HL-60 (cell line): Measurements from ENCODE around the gene CSRNP3.

Experiments used
- DNase-seq, 2 experiments: peaks; one replicate each; pipeline ENCODE4 v3.0.0-alpha.2; 2010 to 2020; ENCODE audit warnings: low read depth in 1 of 2, low spot score in 1 of 2
- H3K27ac ChIP-seq: fragments of 250-450 bp; sonication (Bioruptor Pico); replicated peaks from 2 replicates; pipeline ENCODE4 v1.5.1; 2020; ENCODE audit warnings: mild to moderate bottlenecking, moderate library complexity
- H3K27me3 ChIP-seq: fragments of 250-450 bp; sonication (Bioruptor Pico); 2 replicates; pipeline ENCODE4 v1.5.1; 2021; ENCODE audit warnings: mild to moderate bottlenecking, moderate library complexity; ENCODE audit not compliant: insufficient read depth, poor library complexity, severe bottlenecking
- H3K4me3 ChIP-seq: replicated peaks from 2 replicates; pipeline ENCODE4 v1.5.1; 2011; ENCODE audit warnings: mild to moderate bottlenecking, control low read depth, low read length; ENCODE audit not compliant: insufficient read depth
- GABPA ChIP-seq: IDR thresholded peaks from 2 replicates; pipeline ENCODE4 v1.6.1; 2012; ENCODE audit warnings: low read depth
- POLR2AphosphoS5 ChIP-seq: IDR thresholded peaks from 2 replicates; pipeline ENCODE4 v1.6.1; 2012; ENCODE audit warnings: low read depth
- SPI1 ChIP-seq: IDR thresholded peaks from 2 replicates; pipeline ENCODE4 v1.6.1; 2012; ENCODE audit warnings: low read depth, mild to moderate bottlenecking, borderline replicate concordance
- TF ChIP-seq, protein P1 (sequence below): IDR thresholded peaks from 2 replicates; pipeline ENCODE4 v1.6.1; 2012; ENCODE audit warnings: low read depth; ENCODE audit not compliant: insufficient replicate concordance
- TF ChIP-seq, protein P2 (sequence below): IDR thresholded peaks from one replicate; pipeline ENCODE4 v1.5.1; 2011; ENCODE audit warnings: low read length, control low read depth, inconsistent platforms; ENCODE audit not compliant: insufficient read depth

CSRNP3 gene

DNA sequence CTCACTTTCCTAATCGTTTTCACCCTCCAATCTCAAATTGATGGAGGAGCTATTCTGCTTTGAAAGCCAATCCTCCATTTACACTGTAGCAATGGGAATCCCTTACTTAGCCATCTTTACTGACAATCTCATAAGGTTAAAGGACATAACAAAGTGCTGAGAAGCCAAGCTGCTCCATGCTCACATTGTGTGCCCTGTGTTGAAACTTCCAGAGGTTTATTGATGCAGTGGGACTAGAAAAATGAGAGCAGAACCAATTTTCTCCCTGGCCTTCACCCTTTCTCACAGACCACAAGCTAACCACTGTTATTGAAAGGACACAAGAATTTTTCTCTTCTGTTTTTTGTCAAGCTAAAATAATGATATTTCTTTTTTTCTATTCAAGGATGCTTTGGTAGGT, 63.8 kb downstream of the CSRNP3 start:
- TF ChIP-seq, protein P1, sequence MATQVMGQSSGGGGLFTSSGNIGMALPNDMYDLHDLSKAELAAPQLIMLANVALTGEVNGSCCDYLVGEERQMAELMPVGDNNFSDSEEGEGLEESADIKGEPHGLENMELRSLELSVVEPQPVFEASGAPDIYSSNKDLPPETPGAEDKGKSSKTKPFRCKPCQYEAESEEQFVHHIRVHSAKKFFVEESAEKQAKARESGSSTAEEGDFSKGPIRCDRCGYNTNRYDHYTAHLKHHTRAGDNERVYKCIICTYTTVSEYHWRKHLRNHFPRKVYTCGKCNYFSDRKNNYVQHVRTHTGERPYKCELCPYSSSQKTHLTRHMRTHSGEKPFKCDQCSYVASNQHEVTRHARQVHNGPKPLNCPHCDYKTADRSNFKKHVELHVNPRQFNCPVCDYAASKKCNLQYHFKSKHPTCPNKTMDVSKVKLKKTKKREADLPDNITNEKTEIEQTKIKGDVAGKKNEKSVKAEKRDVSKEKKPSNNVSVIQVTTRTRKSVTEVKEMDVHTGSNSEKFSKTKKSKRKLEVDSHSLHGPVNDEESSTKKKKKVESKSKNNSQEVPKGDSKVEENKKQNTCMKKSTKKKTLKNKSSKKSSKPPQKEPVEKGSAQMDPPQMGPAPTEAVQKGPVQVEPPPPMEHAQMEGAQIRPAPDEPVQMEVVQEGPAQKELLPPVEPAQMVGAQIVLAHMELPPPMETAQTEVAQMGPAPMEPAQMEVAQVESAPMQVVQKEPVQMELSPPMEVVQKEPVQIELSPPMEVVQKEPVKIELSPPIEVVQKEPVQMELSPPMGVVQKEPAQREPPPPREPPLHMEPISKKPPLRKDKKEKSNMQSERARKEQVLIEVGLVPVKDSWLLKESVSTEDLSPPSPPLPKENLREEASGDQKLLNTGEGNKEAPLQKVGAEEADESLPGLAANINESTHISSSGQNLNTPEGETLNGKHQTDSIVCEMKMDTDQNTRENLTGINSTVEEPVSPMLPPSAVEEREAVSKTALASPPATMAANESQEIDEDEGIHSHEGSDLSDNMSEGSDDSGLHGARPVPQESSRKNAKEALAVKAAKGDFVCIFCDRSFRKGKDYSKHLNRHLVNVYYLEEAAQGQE, result no peak
- TF ChIP-seq, protein P2, sequence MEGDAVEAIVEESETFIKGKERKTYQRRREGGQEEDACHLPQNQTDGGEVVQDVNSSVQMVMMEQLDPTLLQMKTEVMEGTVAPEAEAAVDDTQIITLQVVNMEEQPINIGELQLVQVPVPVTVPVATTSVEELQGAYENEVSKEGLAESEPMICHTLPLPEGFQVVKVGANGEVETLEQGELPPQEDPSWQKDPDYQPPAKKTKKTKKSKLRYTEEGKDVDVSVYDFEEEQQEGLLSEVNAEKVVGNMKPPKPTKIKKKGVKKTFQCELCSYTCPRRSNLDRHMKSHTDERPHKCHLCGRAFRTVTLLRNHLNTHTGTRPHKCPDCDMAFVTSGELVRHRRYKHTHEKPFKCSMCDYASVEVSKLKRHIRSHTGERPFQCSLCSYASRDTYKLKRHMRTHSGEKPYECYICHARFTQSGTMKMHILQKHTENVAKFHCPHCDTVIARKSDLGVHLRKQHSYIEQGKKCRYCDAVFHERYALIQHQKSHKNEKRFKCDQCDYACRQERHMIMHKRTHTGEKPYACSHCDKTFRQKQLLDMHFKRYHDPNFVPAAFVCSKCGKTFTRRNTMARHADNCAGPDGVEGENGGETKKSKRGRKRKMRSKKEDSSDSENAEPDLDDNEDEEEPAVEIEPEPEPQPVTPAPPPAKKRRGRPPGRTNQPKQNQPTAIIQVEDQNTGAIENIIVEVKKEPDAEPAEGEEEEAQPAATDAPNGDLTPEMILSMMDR, result no peak
- TF ChIP-seq SPI1 (no peak), POLR2AphosphoS5 (no peak), GABPA (no peak)
- no peak for DNase-seq
- no peaks in the 10 kb centered on the region for H3K27me3 ChIP-seq
- H3K4me3 ChIP-seq, result no peak overlapping the region
- no peak overlapping the region for H3K27ac ChIP-seq

DNA sequence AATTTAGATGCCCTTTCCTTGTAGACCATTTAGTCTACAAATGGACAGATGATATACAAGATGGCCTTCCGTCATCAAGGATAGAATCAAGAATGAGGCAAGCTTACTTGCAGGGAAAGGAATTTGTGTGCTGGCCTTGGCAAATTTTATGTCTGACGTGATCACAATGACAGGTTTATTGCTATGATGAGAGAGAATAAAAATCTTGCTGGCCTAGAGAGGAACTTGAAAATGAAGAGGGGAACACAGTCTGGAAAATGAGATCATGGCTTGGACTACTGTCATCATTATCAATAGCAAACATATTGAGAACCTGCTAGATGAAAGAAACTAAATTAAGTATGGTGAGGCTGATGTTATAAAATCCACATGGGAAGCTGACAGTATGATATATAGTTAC, 66.0 kb downstream of the CSRNP3 start:
- DNase-seq, result no peak
- no peak overlapping the region for H3K27ac ChIP-seq
- no peaks in the 10 kb centered on the region for H3K27me3 ChIP-seq
- TF ChIP-seq SPI1 (no peak), POLR2AphosphoS5 (no peak), GABPA (no peak)
- TF ChIP-seq, protein P1, result no peak
- TF ChIP-seq, protein P2, result no peak
- no peak overlapping the region for H3K4me3 ChIP-seq

DNA sequence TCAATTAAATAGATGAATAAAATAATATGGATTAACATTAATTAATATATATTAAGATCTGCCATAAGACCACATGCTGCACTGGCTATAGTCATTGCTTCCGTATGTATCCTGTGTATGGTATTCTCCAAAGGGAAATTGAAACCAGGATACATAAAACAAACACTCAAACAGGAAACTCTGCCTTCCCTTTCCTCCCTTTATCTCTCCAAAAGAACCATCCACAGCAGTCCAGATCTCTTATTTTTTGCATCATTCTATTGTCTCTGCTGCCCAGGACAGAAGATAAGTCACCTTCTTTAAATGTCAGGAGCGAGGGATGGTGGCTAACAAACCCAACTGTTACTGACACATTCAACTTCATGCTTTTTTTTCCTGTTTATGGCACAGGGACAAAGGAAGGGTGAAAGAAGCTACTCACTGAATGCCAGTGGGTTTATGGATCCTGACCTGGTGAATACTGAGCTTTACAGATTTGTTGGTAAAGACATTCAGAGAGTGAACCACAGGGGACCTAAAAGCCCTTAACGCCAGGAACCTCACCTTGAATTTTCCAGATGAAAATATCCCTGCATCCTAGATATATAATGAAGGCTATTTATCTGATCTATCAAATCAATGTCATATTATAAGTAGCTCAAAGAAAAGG, 67.5 kb downstream of the CSRNP3 start:
- Histone ChIP-seq H3K27ac (no peak overlapping the region), H3K4me3 (no peak overlapping the region), H3K27me3 (no peaks in the 10 kb centered on the region)
- TF ChIP-seq, protein P2, result no peak
- no peak for TF ChIP-seq SPI1
- TF ChIP-seq, protein P1, result no peak
- TF ChIP-seq POLR2AphosphoS5, result no peak
- TF ChIP-seq GABPA, result no peak
- no peak for DNase-seq
